Measurements from ENCODE around the gene REV3L.

GRCh38 chr6:111276736-111277135, 206.3 kb downstream of the REV3L start:
- TF ChIP-seq, protein P1, sequence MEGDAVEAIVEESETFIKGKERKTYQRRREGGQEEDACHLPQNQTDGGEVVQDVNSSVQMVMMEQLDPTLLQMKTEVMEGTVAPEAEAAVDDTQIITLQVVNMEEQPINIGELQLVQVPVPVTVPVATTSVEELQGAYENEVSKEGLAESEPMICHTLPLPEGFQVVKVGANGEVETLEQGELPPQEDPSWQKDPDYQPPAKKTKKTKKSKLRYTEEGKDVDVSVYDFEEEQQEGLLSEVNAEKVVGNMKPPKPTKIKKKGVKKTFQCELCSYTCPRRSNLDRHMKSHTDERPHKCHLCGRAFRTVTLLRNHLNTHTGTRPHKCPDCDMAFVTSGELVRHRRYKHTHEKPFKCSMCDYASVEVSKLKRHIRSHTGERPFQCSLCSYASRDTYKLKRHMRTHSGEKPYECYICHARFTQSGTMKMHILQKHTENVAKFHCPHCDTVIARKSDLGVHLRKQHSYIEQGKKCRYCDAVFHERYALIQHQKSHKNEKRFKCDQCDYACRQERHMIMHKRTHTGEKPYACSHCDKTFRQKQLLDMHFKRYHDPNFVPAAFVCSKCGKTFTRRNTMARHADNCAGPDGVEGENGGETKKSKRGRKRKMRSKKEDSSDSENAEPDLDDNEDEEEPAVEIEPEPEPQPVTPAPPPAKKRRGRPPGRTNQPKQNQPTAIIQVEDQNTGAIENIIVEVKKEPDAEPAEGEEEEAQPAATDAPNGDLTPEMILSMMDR (IDR thresholded peaks at IDR 0.05; ENCODE audit: low read depth, low read length, missing input control): no peak
- TF ChIP-seq GABPA (IDR thresholded peaks at IDR 0.05 in 1 of 2, conservative IDR thresholded peaks at IDR 0.05 in 1 of 2) (no peak), TAF1 (conservative IDR thresholded peaks at IDR 0.05) (no peak)
- TF ChIP-seq, protein P2, sequence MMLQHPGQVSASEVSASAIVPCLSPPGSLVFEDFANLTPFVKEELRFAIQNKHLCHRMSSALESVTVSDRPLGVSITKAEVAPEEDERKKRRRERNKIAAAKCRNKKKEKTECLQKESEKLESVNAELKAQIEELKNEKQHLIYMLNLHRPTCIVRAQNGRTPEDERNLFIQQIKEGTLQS (IDR thresholded peaks at IDR 0.05): no peak
